ENCODE data around the gene DNAJC18.

DNA sequence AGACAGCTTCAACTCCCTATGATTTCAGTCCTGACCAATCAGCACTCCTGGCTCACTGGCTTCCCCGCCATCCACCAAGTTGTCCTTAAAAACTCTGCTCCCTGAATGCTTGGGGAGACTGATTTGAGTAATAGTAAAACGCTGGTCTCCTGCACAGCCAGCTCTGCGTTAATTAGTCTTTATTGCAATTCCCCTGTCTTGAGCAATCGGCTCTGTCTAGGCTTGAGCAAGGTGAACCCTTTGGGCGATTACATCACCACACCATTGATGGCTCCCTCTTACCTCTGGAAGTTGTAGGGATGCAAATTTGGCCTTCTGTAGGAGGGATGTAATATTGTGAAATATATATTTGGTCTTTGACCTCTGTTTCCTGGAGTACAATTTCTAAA is 53.3 kb downstream of the DNAJC18 start:
- TF ChIP-seq POLR2AphosphoS5 (IDR thresholded peaks at IDR 0.05; ENCODE audit: borderline replicate concordance, low read depth, low read length) = no peak
- TF ChIP-seq EZH2 (IDR thresholded peaks at IDR 0.05) = no peak
- no peak for TF ChIP-seq FOXP2 (optimal IDR thresholded peaks at IDR 0.05; ENCODE audit: control extremely low read depth, extremely low read length, insufficient read depth)

Measured in SK-N-MC (cell line).